GM19324 (cell line): ENCODE measurements around the gene FTO.
"Not testable (repeated sequence)": the region's sequence is repeated elsewhere in the genome, so short reads cannot be mapped to it uniquely, and the experiment has no call there.

ENCODE experiments used
- ATAC-seq: cut with Tn5 transposase; IDR thresholded peaks from one replicate; pipeline ENCODE4 v1.9.1; 2021; ENCODE audit warnings: mild to moderate bottlenecking, moderate library complexity; ENCODE audit not compliant: unreplicated experiment, low FRiP score

FTO gene

GRCh38 chr16:53817117-53817755, 113.3 kb downstream of the FTO start:
- no peak for ATAC-seq

- ATAC-seq, result no peak
Observed at GRCh38 chr16:53817812-53818550, 114.0 kb downstream of the FTO start.

GRCh38 chr16:53821487-53821886, 117.5 kb downstream of the FTO start:
- no peak for ATAC-seq

DNA sequence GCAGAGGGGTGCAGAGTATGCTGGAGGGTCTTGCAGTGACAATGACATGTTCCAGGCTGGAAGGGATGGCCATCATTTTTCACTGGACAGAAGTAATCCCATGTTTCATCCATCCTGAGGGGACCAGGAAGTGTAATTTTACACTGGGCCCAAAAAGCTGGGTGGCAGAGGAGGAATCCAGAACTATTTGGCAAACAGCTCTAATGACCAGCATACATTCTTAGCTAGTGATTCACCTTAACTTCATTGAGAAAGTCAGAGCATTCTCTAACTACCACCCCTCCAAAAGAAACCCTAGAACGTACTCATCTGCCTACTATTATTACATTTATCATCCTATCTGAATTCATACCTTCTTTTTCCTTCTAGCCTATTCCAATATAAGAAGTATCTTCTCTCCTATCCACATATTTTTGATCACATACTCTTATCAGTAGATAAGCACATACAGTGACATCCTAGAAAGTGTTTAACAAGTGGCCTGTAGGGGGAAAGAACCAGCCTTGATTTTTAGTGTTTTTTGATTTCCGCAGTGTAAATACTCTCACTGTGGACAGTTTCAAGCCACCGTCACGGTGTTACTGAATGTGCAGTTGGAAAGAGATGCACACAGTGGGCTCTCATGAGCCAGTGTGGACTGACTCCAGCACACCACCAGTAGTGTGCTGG, 118.1 kb downstream of the FTO start:
- no peak for ATAC-seq

DNA sequence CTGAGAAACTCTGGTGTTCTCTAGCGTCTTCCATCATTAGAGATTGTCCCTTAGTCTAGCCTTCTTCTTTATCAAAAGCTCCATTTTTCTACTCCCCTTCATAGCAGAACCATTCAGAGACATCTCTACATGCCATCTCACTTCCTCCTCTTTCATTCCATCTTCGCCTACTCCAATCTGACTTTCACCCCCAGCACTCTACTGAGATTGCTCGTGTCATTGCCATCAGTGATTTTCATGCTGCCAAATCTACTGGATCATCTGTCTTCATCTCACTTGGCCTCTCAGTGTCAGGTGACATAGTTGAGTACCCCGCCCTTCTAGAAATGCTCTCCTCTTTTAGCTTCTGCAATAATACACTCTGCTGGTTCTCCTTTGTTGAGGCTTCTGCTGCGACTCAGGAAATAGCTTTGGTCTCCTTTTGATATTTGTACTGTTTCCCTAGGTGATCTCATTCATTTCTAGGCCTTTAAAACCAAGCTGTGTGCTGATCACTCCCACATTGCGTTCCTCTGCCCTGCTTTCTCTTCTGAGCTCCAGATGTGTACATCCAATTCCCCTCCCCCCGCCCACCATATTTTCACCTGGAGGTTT, 119.1 kb downstream of the FTO start:
- ATAC-seq, result no peak

- no peak for ATAC-seq
Observed at GRCh38 chr16:53826658-53827057, 122.7 kb downstream of the FTO start.

DNA sequence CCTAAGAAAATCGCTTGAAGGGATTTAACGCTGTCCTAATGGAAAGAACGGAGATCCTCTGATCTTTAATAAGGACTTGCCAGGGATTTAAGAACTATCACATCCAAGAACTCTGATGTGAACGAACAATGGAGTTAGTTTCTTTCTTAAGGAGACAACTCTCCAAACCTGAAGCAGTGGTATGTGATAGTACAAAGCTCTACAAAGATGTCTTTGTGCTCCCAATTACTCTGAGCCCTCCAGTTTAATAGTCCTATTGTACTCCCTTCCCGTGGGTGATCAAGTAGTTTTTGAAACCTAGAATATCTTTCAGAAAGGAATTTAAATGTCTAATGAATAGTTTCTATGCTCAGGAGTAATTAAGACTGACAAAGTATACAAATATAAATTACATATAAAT, 123.8 kb downstream of the FTO start:
- ATAC-seq, result no peak

DNA sequence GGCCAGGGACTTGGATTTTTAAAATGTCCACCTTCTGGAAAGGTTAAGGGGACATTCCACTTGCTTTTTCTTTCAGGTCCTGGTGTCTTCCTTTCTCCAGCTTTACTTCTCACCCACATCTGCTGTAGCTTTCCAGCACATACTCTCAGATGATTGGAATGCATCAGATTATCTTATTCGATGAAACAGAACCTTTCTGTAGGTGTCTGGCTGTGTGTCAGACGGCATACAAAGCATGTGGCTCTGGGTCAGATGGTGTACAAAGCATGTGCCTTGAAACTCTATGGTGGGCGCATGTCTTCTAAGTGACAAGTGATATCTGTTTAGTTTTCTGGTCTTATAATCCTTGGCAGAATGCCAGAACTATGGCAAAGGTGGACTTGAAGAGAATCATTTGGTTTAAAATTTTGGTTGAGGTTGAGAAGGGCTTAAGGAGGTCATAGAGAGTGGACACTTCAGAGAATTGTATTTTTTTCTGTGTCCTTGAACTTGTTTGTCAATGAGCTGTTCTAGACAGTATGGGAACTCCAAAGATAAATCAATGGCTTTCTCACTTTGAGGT, 125.3 kb downstream of the FTO start:
- no peak for ATAC-seq

DNA sequence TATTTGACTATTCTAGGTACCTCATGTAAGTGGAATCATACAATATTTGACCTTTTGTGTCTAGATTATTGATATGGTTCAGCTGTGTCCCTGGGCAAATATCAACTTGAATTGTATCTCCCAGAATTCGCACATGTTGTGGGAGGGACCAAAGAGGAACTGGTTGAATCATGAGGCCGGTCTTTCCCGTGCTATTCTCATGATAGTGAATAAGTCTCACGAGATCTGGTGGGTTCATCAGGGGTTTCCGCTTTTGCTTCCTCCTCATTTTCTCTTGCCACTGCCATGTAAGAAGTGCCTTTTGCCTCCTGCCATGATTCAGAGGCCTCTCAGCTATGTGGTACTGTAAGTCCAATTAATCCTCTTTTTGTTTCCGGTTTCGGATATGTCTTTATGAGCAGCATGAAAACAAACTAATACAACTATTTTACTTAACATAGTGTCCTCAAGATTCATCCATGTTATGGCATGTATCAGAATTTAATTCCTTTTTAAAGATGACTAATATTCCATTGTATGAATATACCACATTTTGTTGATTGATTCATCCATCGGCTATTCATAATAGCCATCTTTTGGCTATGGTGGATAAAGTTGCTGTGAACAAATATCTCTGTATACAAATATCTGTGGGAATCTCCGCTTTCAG, 129.1 kb downstream of the FTO start:
- ATAC-seq, result no peak

GRCh38 chr16:53836142-53836541, 132.2 kb downstream of the FTO start:
- no peak for ATAC-seq

DNA sequence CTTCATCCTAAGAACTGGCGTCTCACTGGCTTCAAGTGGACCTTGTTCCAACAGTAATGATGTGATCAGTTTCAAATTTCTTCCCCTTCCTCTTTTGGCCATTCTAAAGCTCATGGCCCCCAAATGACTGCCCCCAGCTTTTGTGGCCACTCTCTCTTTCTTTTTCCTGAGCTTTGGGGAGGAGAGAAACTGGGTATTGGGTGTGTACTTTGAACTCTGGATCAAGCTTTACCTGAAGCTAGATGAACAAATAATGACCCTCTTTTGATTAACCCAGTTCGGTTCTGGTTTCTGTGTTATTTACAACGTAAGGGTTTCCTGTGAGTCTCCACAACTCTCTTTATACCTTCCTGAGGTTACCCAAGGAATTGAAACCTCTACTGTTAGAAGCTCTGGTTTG, 132.7 kb downstream of the FTO start:
- ATAC-seq, result no peak

GRCh38 chr16:53837426-53837825, 133.5 kb downstream of the FTO start:
- ATAC-seq, result no peak

GRCh38 chr16:53839150-53839549, 135.2 kb downstream of the FTO start:
- ATAC-seq, result no peak

DNA sequence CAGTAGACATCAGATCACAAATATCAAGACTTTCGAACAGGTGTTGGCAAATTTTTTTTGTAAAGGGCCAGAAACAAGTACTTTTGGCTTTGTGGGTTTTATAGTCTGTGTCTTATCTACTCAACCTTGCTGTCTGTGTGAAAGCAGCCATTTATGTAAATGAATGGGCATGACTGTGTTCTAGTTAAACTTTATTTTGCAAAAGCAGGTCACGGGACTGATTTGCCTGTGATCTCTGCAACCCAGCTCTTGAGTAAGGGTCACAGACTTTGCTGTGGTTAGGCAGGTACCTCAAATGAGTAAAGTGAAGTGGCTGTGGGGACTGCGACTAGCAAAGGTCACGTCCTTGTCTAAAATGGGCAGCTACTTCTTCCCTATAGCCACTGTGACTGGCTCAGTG, 136.5 kb downstream of the FTO start:
- no peak for ATAC-seq

GRCh38 chr16:53841884-53842283, 137.9 kb downstream of the FTO start:
- no peak for ATAC-seq

- ATAC-seq, result no peak
Observed at GRCh38 chr16:53843084-53843483, 139.1 kb downstream of the FTO start.

- ATAC-seq, result no peak
Observed at GRCh38 chr16:53844804-53845203, 140.8 kb downstream of the FTO start.

GRCh38 chr16:53846549-53846948, 142.6 kb downstream of the FTO start:
- ATAC-seq, result not testable (repeated sequence)

GRCh38 chr16:53846971-53847370, 143.0 kb downstream of the FTO start:
- ATAC-seq, result no peak

- no peak for ATAC-seq
Observed at GRCh38 chr16:53848277-53848942, 144.5 kb downstream of the FTO start.
